GM12878 (cell line): ENCODE results near the gene LEFTY1.

Experiments
- CBFB ChIP-seq: IDR thresholded peaks from 2 replicates; pipeline ENCODE4 v1.6.1; 2016; ENCODE audit warnings: antibody characterized with exemption, low read depth
- CREM ChIP-seq: IDR thresholded peaks from 2 replicates; pipeline ENCODE4 v1.6.1; 2014; ENCODE audit warnings: antibody characterized with exemption, low read depth
- EZH2 ChIP-seq: IDR thresholded peaks from 2 replicates; pipeline ENCODE4 v1.6.1; 2012; ENCODE audit warnings: low read depth, mild to moderate bottlenecking, control low read depth, inconsistent platforms, low read length, borderline replicate concordance; ENCODE audit not compliant: control insufficient read depth
- GABPA ChIP-seq: IDR thresholded peaks from 2 replicates; pipeline ENCODE4 v1.6.1; 2014; ENCODE audit warnings: antibody characterized with exemption, low read depth, mild to moderate bottlenecking, inconsistent platforms
- JUND ChIP-seq: IDR thresholded peaks from 2 replicates; pipeline ENCODE4 v1.6.1; 2012; ENCODE audit warnings: low read depth, mild to moderate bottlenecking, low read length, improper control_type of control experiment, moderate library complexity
- PAX8 ChIP-seq: fragments of 450-650 bp; IDR thresholded peaks from 2 replicates; pipeline ENCODE4 v1.6.1; 2017; ENCODE audit warnings: mild to moderate bottlenecking, moderate library complexity
- POLR2AphosphoS5 ChIP-seq: IDR thresholded peaks from 2 replicates; pipeline ENCODE4 v1.6.1; 2011; ENCODE audit warnings: mild to moderate bottlenecking, low read length, inconsistent platforms
- RFX5 ChIP-seq: IDR thresholded peaks from 2 replicates; pipeline ENCODE4 v1.6.1; 2011; ENCODE audit warnings: low read depth, low read length, improper control_type of control experiment
- SREBF1 ChIP-seq: IDR thresholded peaks from 2 replicates; pipeline ENCODE4 v1.6.1; 2012; ENCODE audit warnings: mild to moderate bottlenecking, low read length
- YBX1 ChIP-seq: fragments of 450-650 bp; IDR thresholded peaks from 2 replicates; pipeline ENCODE4 v1.6.1; 2016; ENCODE audit warnings: antibody characterized with exemption
- ZZZ3 ChIP-seq: IDR thresholded peaks from 2 replicates; pipeline ENCODE4 v1.6.1; 2011; ENCODE audit warnings: low read depth; ENCODE audit not compliant: control insufficient read depth, insufficient read length
- TF ChIP-seq, protein P1 (sequence below): fragments of 450-650 bp; IDR thresholded peaks from 2 replicates; pipeline ENCODE4 v1.6.1; 2017; ENCODE audit warnings: antibody characterized with exemption, mild to moderate bottlenecking, moderate library complexity
- TF ChIP-seq, protein P2 (sequence below), 3 experiments: IDR thresholded peaks in 2 of 3; conservative IDR thresholded peaks in 1 of 3; 2 replicates each; pipeline ENCODE4 v1.5.1; 2011; ENCODE audit warnings: low read depth in 3 of 3, low read length in 3 of 3, mild to moderate bottlenecking in 3 of 3, control low read depth in 2 of 3, moderate library complexity in 2 of 3, inconsistent platforms in 1 of 3, mixed read lengths in 1 of 3; ENCODE audit not compliant: control insufficient read depth in 2 of 3, insufficient read depth in 1 of 3; ENCODE audit errors: extremely low read depth in 1 of 3

- no peak for TF ChIP-seq CBFB
- TF ChIP-seq, protein P1, sequence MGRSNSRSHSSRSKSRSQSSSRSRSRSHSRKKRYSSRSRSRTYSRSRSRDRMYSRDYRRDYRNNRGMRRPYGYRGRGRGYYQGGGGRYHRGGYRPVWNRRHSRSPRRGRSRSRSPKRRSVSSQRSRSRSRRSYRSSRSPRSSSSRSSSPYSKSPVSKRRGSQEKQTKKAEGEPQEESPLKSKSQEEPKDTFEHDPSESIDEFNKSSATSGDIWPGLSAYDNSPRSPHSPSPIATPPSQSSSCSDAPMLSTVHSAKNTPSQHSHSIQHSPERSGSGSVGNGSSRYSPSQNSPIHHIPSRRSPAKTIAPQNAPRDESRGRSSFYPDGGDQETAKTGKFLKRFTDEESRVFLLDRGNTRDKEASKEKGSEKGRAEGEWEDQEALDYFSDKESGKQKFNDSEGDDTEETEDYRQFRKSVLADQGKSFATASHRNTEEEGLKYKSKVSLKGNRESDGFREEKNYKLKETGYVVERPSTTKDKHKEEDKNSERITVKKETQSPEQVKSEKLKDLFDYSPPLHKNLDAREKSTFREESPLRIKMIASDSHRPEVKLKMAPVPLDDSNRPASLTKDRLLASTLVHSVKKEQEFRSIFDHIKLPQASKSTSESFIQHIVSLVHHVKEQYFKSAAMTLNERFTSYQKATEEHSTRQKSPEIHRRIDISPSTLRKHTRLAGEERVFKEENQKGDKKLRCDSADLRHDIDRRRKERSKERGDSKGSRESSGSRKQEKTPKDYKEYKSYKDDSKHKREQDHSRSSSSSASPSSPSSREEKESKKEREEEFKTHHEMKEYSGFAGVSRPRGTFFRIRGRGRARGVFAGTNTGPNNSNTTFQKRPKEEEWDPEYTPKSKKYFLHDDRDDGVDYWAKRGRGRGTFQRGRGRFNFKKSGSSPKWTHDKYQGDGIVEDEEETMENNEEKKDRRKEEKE = no peak
- TF ChIP-seq EZH2 = no peak
- no peak for TF ChIP-seq JUND
- no peak for TF ChIP-seq SREBF1
- TF ChIP-seq RFX5 = no peak
- TF ChIP-seq ZZZ3 = no peak
- TF ChIP-seq POLR2AphosphoS5 = no peak
- TF ChIP-seq YBX1 = no peak
- TF ChIP-seq, protein P2, sequence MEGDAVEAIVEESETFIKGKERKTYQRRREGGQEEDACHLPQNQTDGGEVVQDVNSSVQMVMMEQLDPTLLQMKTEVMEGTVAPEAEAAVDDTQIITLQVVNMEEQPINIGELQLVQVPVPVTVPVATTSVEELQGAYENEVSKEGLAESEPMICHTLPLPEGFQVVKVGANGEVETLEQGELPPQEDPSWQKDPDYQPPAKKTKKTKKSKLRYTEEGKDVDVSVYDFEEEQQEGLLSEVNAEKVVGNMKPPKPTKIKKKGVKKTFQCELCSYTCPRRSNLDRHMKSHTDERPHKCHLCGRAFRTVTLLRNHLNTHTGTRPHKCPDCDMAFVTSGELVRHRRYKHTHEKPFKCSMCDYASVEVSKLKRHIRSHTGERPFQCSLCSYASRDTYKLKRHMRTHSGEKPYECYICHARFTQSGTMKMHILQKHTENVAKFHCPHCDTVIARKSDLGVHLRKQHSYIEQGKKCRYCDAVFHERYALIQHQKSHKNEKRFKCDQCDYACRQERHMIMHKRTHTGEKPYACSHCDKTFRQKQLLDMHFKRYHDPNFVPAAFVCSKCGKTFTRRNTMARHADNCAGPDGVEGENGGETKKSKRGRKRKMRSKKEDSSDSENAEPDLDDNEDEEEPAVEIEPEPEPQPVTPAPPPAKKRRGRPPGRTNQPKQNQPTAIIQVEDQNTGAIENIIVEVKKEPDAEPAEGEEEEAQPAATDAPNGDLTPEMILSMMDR (IDR thresholded peaks at IDR 0.05 in 2 of 3, conservative IDR thresholded peaks at IDR 0.05 in 1 of 3; ENCODE audit: control insufficient read depth in 2 of 3, extremely low read depth in 1 of 3, insufficient read depth in 1 of 3, low read depth in 3 of 3, low read length in 3 of 3) = no peak
- TF ChIP-seq GABPA = no peak
- no peak for TF ChIP-seq CREM
- no peak for TF ChIP-seq PAX8
Measured at GRCh38 chr1:225878282-225878681, 10.7 kb downstream of the LEFTY1 start.
